Common myeloid progenitor, CD34-positive (primary cell): ENCODE measurements around the gene RBM45.

Experiments used
- CTCF ChIA-PET: fragments of 350-600 bp; sonication (Branson Sonifier 250); formaldehyde crosslinking; loops from one replicate; lab custom pipeline; 2021; ENCODE audit warnings: antibody characterized with exemption; lab: Charles Lee
- POLR2A ChIA-PET: fragments of 350-600 bp; sonication (Branson Sonifier 250); formaldehyde crosslinking; loops from one replicate; lab custom pipeline; 2021; ENCODE audit warnings: antibody characterized with exemption; lab: Charles Lee
- DNase-seq, 3 donors: peaks; one replicate each; pipeline versions ENCODE4 v3.0.0 to v3.0.0-alpha.2; 2013
- H3K27ac ChIP-seq, 2 experiments: 1 replicate in 1 of 2; 2 replicates in 1 of 2; pipeline ENCODE4 v1.7.0; 2013; ENCODE audit warnings: inconsistent platforms in 2 of 2, low read length in 2 of 2, mild to moderate bottlenecking in 2 of 2, low read depth in 1 of 2, moderate library complexity in 1 of 2; ENCODE audit not compliant: severe bottlenecking in 2 of 2, insufficient read depth in 1 of 2, poor library complexity in 1 of 2
- H3K27me3 ChIP-seq, 5 experiments: replicated peaks in 2 of 5; 1 replicate in 3 of 5; 2 replicates in 2 of 5; pipeline versions ENCODE4 v1.6.1 to v1.7.0; 2013; ENCODE audit warnings: low read length in 4 of 5, mild to moderate bottlenecking in 2 of 5, moderate library complexity in 2 of 5, inconsistent platforms in 1 of 5; ENCODE audit not compliant: insufficient read depth in 5 of 5, control insufficient read depth in 4 of 5
- H3K36me3 ChIP-seq, 4 experiments: 1 replicate in 2 of 4; 2 replicates in 2 of 4; pipeline versions ENCODE4 v1.6.1 to v1.7.0; 2013; ENCODE audit warnings: low read length in 3 of 4, control low read depth in 1 of 4, mild to moderate bottlenecking in 1 of 4; ENCODE audit not compliant: control insufficient read depth in 4 of 4, insufficient read depth in 4 of 4
- H3K4me1 ChIP-seq, 4 experiments: 1 replicate in 3 of 4; 2 replicates in 1 of 4; pipeline versions ENCODE4 v1.6.1 to v1.7.1; 2013; ENCODE audit warnings: low read length in 3 of 4, mild to moderate bottlenecking in 3 of 4, control low read depth in 1 of 4, inconsistent platforms in 1 of 4, moderate library complexity in 1 of 4; ENCODE audit not compliant: control insufficient read depth in 4 of 4, insufficient read depth in 4 of 4; ENCODE audit errors: control extremely low read depth in 1 of 4
- H3K4me3 ChIP-seq, 7 experiments: 1 replicate in 4 of 7; 2 replicates in 3 of 7; pipeline versions ENCODE4 v1.5.1 to v1.7.0; 2013; ENCODE audit warnings: mild to moderate bottlenecking in 7 of 7, low read length in 6 of 7, moderate library complexity in 6 of 7, inconsistent platforms in 2 of 7, low read depth in 2 of 7, control low read depth in 1 of 7; ENCODE audit not compliant: insufficient read depth in 4 of 7, control insufficient read depth in 1 of 7; ENCODE audit errors: extremely low read depth in 1 of 7
- H3K9me3 ChIP-seq, 5 experiments: 1 replicate in 4 of 5; 2 replicates in 1 of 5; pipeline versions ENCODE4 v1.6.1 to v1.7.1; 2013; ENCODE audit warnings: low read length in 4 of 5, mild to moderate bottlenecking in 2 of 5, inconsistent platforms in 1 of 5, low read depth in 1 of 5, moderate library complexity in 1 of 5; ENCODE audit not compliant: control insufficient read depth in 4 of 5, insufficient read depth in 2 of 5; ENCODE audit errors: control extremely low read depth in 1 of 5
- WGBS: methylation state at CpG from one replicate; pipeline ENCODE4 v1.1.5; 2013; ENCODE audit not compliant: insufficient coverage; 5-methylcytosine and 5-hydroxymethylcytosine counted together

RBM45 gene

GRCh38 chr2:178082408-178083045 is 29.7 kb upstream of the RBM45 start:
- H3K4me3 ChIP-seq: no peak overlapping the region
- 100% methylated on average over 2 of the region's 3 CpGs for WGBS
- no peaks in the 10 kb centered on the region for H3K36me3 ChIP-seq
- H3K27me3 ChIP-seq: no peaks in the 10 kb centered on the region
- H3K27ac ChIP-seq: no peak overlapping the region
- H3K4me1 ChIP-seq: no peaks in the 10 kb centered on the region
- CTCF ChIA-PET: interaction anchor here (0.6 to 1.3 kb wide), 2 partner anchors 30 to 799 kb away, joined by 3 read pairs; no protein-coding TSS in a partner anchor
- peaks cover 0 to 3% (median 0%) of the 10 kb centered on the region in 5 experiments for H3K9me3 ChIP-seq
- POLR2A ChIA-PET: no interaction called here
- no peak for DNase-seq

GRCh38 chr2:178084273-178084672 is 28.0 kb upstream of the RBM45 start:
- no peaks in the 10 kb centered on the region for H3K27me3 ChIP-seq
- POLR2A ChIA-PET: interaction anchor here (1.1 kb wide), 1 partner anchor 10 kb away, joined by 3 read pairs; no protein-coding TSS in a partner anchor
- no peak overlapping the region for H3K27ac ChIP-seq
- H3K36me3 ChIP-seq: no peaks in the 10 kb centered on the region
- WGBS: 92% methylated on average over 2 of the region's 3 CpGs
- CTCF ChIA-PET: interaction anchor here (0.6 kb wide), 1 partner anchor 13 kb away, joined by 3 read pairs; no protein-coding TSS in a partner anchor
- no peak overlapping the region for H3K4me3 ChIP-seq
- no peaks in the 10 kb centered on the region for H3K4me1 ChIP-seq
- no peak for DNase-seq
- peaks cover 0 to 3% (median 0%) of the 10 kb centered on the region in 5 experiments for H3K9me3 ChIP-seq

- POLR2A ChIA-PET: no interaction called here
- no peak overlapping the region for H3K27ac ChIP-seq
- H3K4me3 ChIP-seq: no peak overlapping the region
- no peaks in the 10 kb centered on the region for H3K4me1 ChIP-seq
- DNase-seq: no peak
- CTCF ChIA-PET: no interaction called here
- H3K36me3 ChIP-seq: no peaks in the 10 kb centered on the region
- no peaks in the 10 kb centered on the region for H3K9me3 ChIP-seq
- WGBS: 97% methylated on average over 5 of the region's 6 CpGs
- H3K27me3 ChIP-seq: no peaks in the 10 kb centered on the region
Measured at GRCh38 chr2:178088774-178089270, 23.4 kb upstream of the RBM45 start.

GRCh38 chr2:178093471-178093870 is 18.8 kb upstream of the RBM45 start:
- H3K4me1 ChIP-seq: no peaks in the 10 kb centered on the region
- no peak overlapping the region for H3K4me3 ChIP-seq
- ChIA-PET CTCF (no interaction called here), POLR2A (no interaction called here)
- no peak for DNase-seq
- no peaks in the 10 kb centered on the region for H3K36me3 ChIP-seq
- H3K27ac ChIP-seq: no peak overlapping the region
- H3K27me3 ChIP-seq: no peaks in the 10 kb centered on the region
- no peaks in the 10 kb centered on the region for H3K9me3 ChIP-seq

GRCh38 chr2:178101321-178102079 is 10.7 kb upstream of the RBM45 start:
- H3K4me1 ChIP-seq: peaks cover 0 to 1% (median 0%) of the 10 kb centered on the region in 4 experiments
- 100% methylated on average over 1 of the region's 3 CpGs for WGBS
- no peaks in the 10 kb centered on the region for H3K9me3 ChIP-seq
- no peak overlapping the region for H3K27ac ChIP-seq
- CTCF ChIA-PET: interaction anchor here (0.8 to 0.9 kb wide), 2 partner anchors 10 to 11 kb away, joined by 3 read pairs; no protein-coding TSS in a partner anchor
- no peak for DNase-seq
- no peaks in the 10 kb centered on the region for H3K27me3 ChIP-seq
- H3K36me3 ChIP-seq: no peaks in the 10 kb centered on the region
- H3K4me3 ChIP-seq: no peak overlapping the region
- POLR2A ChIA-PET: no interaction called here

GRCh38 chr2:178105566-178105965 is 6.7 kb upstream of the RBM45 start:
- no CpG with 5 or more reads among the region's 2 CpGs for WGBS
- Histone ChIP-seq H3K4me1 (peaks cover 0 to 1% (median 0%) of the 10 kb centered on the region in 4 experiments), H3K27me3 (peaks cover 0 to 1% (median 0%) of the 10 kb centered on the region in 5 experiments), H3K27ac (no peak overlapping the region), H3K36me3 (no peaks in the 10 kb centered on the region), H3K4me3 (no peak overlapping the region), H3K9me3 (no peaks in the 10 kb centered on the region)
- ChIA-PET POLR2A (no interaction called here), CTCF (no interaction called here)
- no peak for DNase-seq

GRCh38 chr2:178106053-178106452 is 6.2 kb upstream of the RBM45 start:
- CTCF ChIA-PET: interaction anchor here (0.8 kb wide), 1 partner anchor 312 kb away, joined by 4 read pairs; no protein-coding TSS in a partner anchor
- peaks cover 0 to 1% (median 0%) of the 10 kb centered on the region in 5 experiments for H3K27me3 ChIP-seq
- no peak for DNase-seq
- no peak overlapping the region for H3K27ac ChIP-seq
- H3K36me3 ChIP-seq: no peaks in the 10 kb centered on the region
- peaks cover 0 to 1% (median 0%) of the 10 kb centered on the region in 4 experiments for H3K4me1 ChIP-seq
- WGBS: 100% methylated on average over 1 of the region's 2 CpGs
- H3K9me3 ChIP-seq: no peaks in the 10 kb centered on the region
- POLR2A ChIA-PET: no interaction called here
- H3K4me3 ChIP-seq: no peak overlapping the region
